Endothelial cell of umbilical vein (primary cell): ENCODE results near the gene CFAP46.

Source experiments
- CTCF ChIP-seq, 2 donors: IDR thresholded peaks; 1 replicate in 1 of 2; 2 replicates in 1 of 2; pipeline ENCODE4 v1.5.1; 2011; ENCODE audit warnings: low read length in 2 of 2, mild to moderate bottlenecking in 2 of 2, moderate library complexity in 2 of 2, control low read depth in 1 of 2, inconsistent platforms in 1 of 2, low read depth in 1 of 2; ENCODE audit not compliant: insufficient read depth in 1 of 2; ENCODE audit errors: extremely low read depth in 1 of 2
- EZH2 ChIP-seq: IDR thresholded peaks from 2 replicates; pipeline ENCODE4 v1.6.1; 2012; ENCODE audit warnings: borderline replicate concordance, low read depth, mild to moderate bottlenecking, moderate library complexity, low read length, inconsistent platforms; ENCODE audit not compliant: severe bottlenecking
- MAX ChIP-seq: IDR thresholded peaks from 2 replicates; pipeline ENCODE4 v1.6.1; 2011; ENCODE audit not compliant: insufficient read depth, insufficient read length
- POLR2A ChIP-seq: IDR thresholded peaks from 2 replicates; pipeline ENCODE4 v1.6.1; 2012; ENCODE audit warnings: low read depth, mild to moderate bottlenecking, control low read depth, low read length

- no peak for TF ChIP-seq POLR2A
- TF ChIP-seq CTCF (IDR thresholded peaks at IDR 0.05; ENCODE audit: extremely low read depth in 1 of 2, insufficient read depth in 1 of 2, low read depth in 1 of 2, low read length in 2 of 2), result no peak
- TF ChIP-seq MAX, result no peak
- no peak for TF ChIP-seq EZH2
These were observed 24.1 kb downstream of the CFAP46 start for GRCh38 chr10:132918264-132918616.
